ENCODE data around the gene CLEC16A.
"Not testable (repeated sequence)": the region's sequence is repeated elsewhere in the genome, so short reads cannot be mapped to it uniquely, and the experiment has no call there.

The CLEC16A gene

GRCh38 chr16:10923650-10924214 lies 20.6 kb upstream of the CLEC16A start:
- POLR2A ChIA-PET = no interaction called here
- CTCF ChIA-PET = no interaction called here
- DNase-seq (ENCODE audit: low read depth, low spot score) = no peak
- TF ChIP-seq CTCF (IDR thresholded peaks at IDR 0.05; ENCODE audit: insufficient read depth, low read length, missing control alignments) = no peak
- H3K4me3 ChIP-seq (ENCODE audit: low read depth, low read length) = no peak overlapping the region

- POLR2A ChIA-PET; DNase-seq (ENCODE audit: low read depth, low spot score); H3K4me3 ChIP-seq (ENCODE audit: low read depth, low read length): not testable (repeated sequence)
- CTCF ChIA-PET = interaction anchor here (1.1 kb wide), 1 partner anchor 410 kb away, joined by 3 read pairs; no protein-coding TSS in a partner anchor
Observed at GRCh38 chr16:10925285-10925684, 19.1 kb upstream of the CLEC16A start.

- DNase-seq (ENCODE audit: low read depth, low spot score) = no peak
- no peak for TF ChIP-seq CTCF (IDR thresholded peaks at IDR 0.05; ENCODE audit: insufficient read depth, low read length, missing control alignments)
- H3K4me3 ChIP-seq (ENCODE audit: low read depth, low read length) = no peak overlapping the region
- ChIA-PET POLR2A (no interaction called here), CTCF (interaction anchor here (0.9 to 15.0 kb wide), 3 partner anchors 7 to 411 kb away, joined by 3 to 108 read pairs (median 3); partner anchors contain the start of gene DEXI)
Observed at GRCh38 chr16:10926094-10926493, 18.3 kb upstream of the CLEC16A start.

- ChIA-PET POLR2A (no interaction called here), CTCF (interaction anchor here (15.0 kb wide), 1 partner anchor 8 kb away, joined by 108 read pairs; no protein-coding TSS in a partner anchor)
- DNase-seq (ENCODE audit: low read depth, low spot score) = no peak
- no peak overlapping the region for H3K4me3 ChIP-seq (ENCODE audit: low read depth, low read length)
- TF ChIP-seq CTCF (IDR thresholded peaks at IDR 0.05; ENCODE audit: insufficient read depth, low read length, missing control alignments) = no peak
Observed at GRCh38 chr16:10926867-10927266, 17.5 kb upstream of the CLEC16A start.

GRCh38 chr16:10927497-10928112 lies 16.8 kb upstream of the CLEC16A start:
- POLR2A ChIA-PET = no interaction called here
- TF ChIP-seq CTCF (IDR thresholded peaks at IDR 0.05; ENCODE audit: insufficient read depth, low read length, missing control alignments) = no peak
- CTCF ChIA-PET = interaction anchor here (15.0 kb wide), 1 partner anchor 9 kb away, joined by 108 read pairs; no protein-coding TSS in a partner anchor
- no peak overlapping the region for H3K4me3 ChIP-seq (ENCODE audit: low read depth, low read length)
- no peak for DNase-seq (ENCODE audit: low read depth, low spot score)

- DNase-seq (ENCODE audit: low read depth, low spot score); H3K4me3 ChIP-seq (ENCODE audit: low read depth, low read length): not testable (repeated sequence)
- CTCF ChIA-PET = interaction anchor here (15.0 kb wide), 1 partner anchor 10 kb away, joined by 108 read pairs; no protein-coding TSS in a partner anchor
Observed at GRCh38 chr16:10929097-10929496, 15.3 kb upstream of the CLEC16A start.

GRCh38 chr16:10929853-10930754 lies 14.3 kb upstream of the CLEC16A start:
- POLR2A ChIA-PET = no interaction called here
- no peak for DNase-seq (ENCODE audit: low read depth, low spot score)

More at GRCh38 chr16:10929097-10929496, 15.3 kb upstream of the CLEC16A start:
- POLR2A ChIA-PET = not testable (repeated sequence)

More at GRCh38 chr16:10929853-10930754, 14.3 kb upstream of the CLEC16A start:
- no peak for TF ChIP-seq CTCF (IDR thresholded peaks at IDR 0.05; ENCODE audit: insufficient read depth, low read length, missing control alignments)
- CTCF ChIA-PET = interaction anchor here (15.0 kb wide), 1 partner anchor 11 kb away, joined by 108 read pairs; no protein-coding TSS in a partner anchor
- no peak overlapping the region for H3K4me3 ChIP-seq (ENCODE audit: low read depth, low read length)
